K562 (cell line): ENCODE data around the gene MVD. TPM values are rescaled to one million over a fixed set of nuclear protein-coding genes. Genes with fewer than 3 reads are reported as not detected.
A peak's percentile ranks its signal among the peaks of the same experiment; 100 is the strongest.

ENCODE experiments used
- ATAC-seq: fragments of 200-7000 bp; cut with Tn5 transposase; 3 replicates; pipeline ENCODE4 v1.9.1; 2020; ENCODE audit warnings: moderate library complexity
- BruUV-seq: library from RNA; stranded (reverse); fragments of 400-500 nt; replicated peaks from 2 replicates; lab custom pipeline; 2021; lab: Mats Ljungman, UMichigan
- CTCF ChIA-PET: fragments of 300-600 bp; formaldehyde crosslinking; extraction: SDS; loops from one replicate; lab custom pipeline; 2021; ENCODE audit warnings: low intra/inter-chr PET ratio; lab: Yijun Ruan, JAX
- POLR2A ChIA-PET: fragments of 300-600, 350-650 bp; sonication (Branson Sonifier 250); formaldehyde crosslinking; extraction: SDS; loops from one replicate; lab custom pipeline; 2021; ENCODE audit warnings: antibody characterized with exemption, inconsistent platforms; lab: Yijun Ruan, JAX
- DNase-seq, 4 experiments: peaks; one replicate each; pipeline versions ENCODE4 v3.0.0 to v3.0.0-alpha.2; 2011 to 2018; ENCODE audit warnings: low spot score in 3 of 4, mixed read lengths in 3 of 4; ENCODE audit errors: extremely low read depth in 1 of 4
- FAIRE-seq: peaks from 2 replicates; lab custom pipeline; 2011; peaks lifted over from hg19 to GRCh38; lab: Jason Lieb, UNC
- H2AFZ ChIP-seq: 2 replicates; pipeline ENCODE4 v1.6.0; 2011; ENCODE audit warnings: low read depth, low read length, control low read depth, inconsistent platforms
- H3K27ac ChIP-seq: fragments of 200-600 bp; 3 replicates; pipeline ENCODE4 v1.8.0; 2011; ENCODE audit warnings: low read depth, mild to moderate bottlenecking, control low read depth, inconsistent platforms, low read length, moderate library complexity, mixed read lengths; ENCODE audit errors: extremely low read depth
- H3K27me3 ChIP-seq, 2 experiments: fragments of 300-600 bp in 1 of 2; 2 replicates in 1 of 2; 3 replicates in 1 of 2; pipeline versions ENCODE4 v1.6.0 to v1.8.0; 2011; ENCODE audit warnings: inconsistent platforms in 2 of 2, low read length in 2 of 2, mild to moderate bottlenecking in 1 of 2, mixed read lengths in 1 of 2, moderate library complexity in 1 of 2; ENCODE audit not compliant: control insufficient read depth in 2 of 2, insufficient read depth in 2 of 2
- H3K36me3 ChIP-seq: fragments of 300-600 bp; 3 replicates; pipeline ENCODE4 v1.8.0; 2011; ENCODE audit warnings: mild to moderate bottlenecking, low read length, inconsistent platforms; ENCODE audit not compliant: control insufficient read depth, insufficient read depth
- H3K4me1 ChIP-seq, 2 experiments: fragments of 200-600 bp in 1 of 2; replicated peaks in 1 of 2; 2 replicates in 1 of 2; 3 replicates in 1 of 2; pipeline versions ENCODE4 v1.5.1 to v1.8.0; 2011; ENCODE audit warnings: inconsistent platforms in 2 of 2, low read length in 2 of 2, mild to moderate bottlenecking in 1 of 2, mixed read lengths in 1 of 2, moderate library complexity in 1 of 2; ENCODE audit not compliant: control insufficient read depth in 2 of 2, insufficient read depth in 2 of 2
- H3K4me2 ChIP-seq: 2 replicates; pipeline ENCODE4 v1.6.1; 2011; ENCODE audit warnings: low read length, control low read depth, inconsistent platforms, mixed read lengths; ENCODE audit not compliant: insufficient read depth
- H3K4me3 ChIP-seq: fragments of 200-600 bp; sonication (generic), shearing (Covaris generic); 2 replicates; pipeline ENCODE4 v1.5.1; 2016; ENCODE audit warnings: control low read depth, inconsistent platforms
- H3K79me2 ChIP-seq: fragments of 200-600 bp; 3 replicates; pipeline ENCODE4 v1.8.0; 2011; ENCODE audit warnings: low read length, inconsistent platforms; ENCODE audit not compliant: control insufficient read depth, insufficient read depth
- H3K9ac ChIP-seq, 2 experiments: 2 replicates each; pipeline versions ENCODE4 v1.6.0 to v1.6.1; 2011; ENCODE audit warnings: low read depth in 2 of 2, low read length in 2 of 2, control low read depth in 1 of 2, inconsistent platforms in 1 of 2, mild to moderate bottlenecking in 1 of 2, mixed read lengths in 1 of 2; ENCODE audit not compliant: insufficient read depth in 1 of 2
- H3K9me1 ChIP-seq: one replicate; pipeline ENCODE4 v1.6.0; 2011; ENCODE audit warnings: inconsistent platforms, mild to moderate bottlenecking, low read length, moderate library complexity; ENCODE audit not compliant: control insufficient read depth, insufficient read depth
- H3K9me3 ChIP-seq: replicated peaks from 2 replicates; pipeline ENCODE4 v1.5.1; 2011; ENCODE audit warnings: low read depth, low read length, inconsistent platforms; ENCODE audit not compliant: control insufficient read depth, insufficient read depth
- H4K20me1 ChIP-seq: replicated peaks from 2 replicates; pipeline ENCODE4 v1.6.1; 2011; ENCODE audit warnings: low read length, inconsistent platforms, mixed read lengths; ENCODE audit not compliant: control insufficient read depth, insufficient read depth
- CBX8 ChIP-seq: fragments of 200-600 bp; sonication (generic); IDR thresholded peaks from 2 replicates; pipeline ENCODE4 v1.6.1; 2012; ENCODE audit warnings: borderline replicate concordance, mixed run types, low read depth, mild to moderate bottlenecking, moderate library complexity, mixed read lengths, low read length, control low read depth, inconsistent platforms; ENCODE audit not compliant: poor library complexity, severe bottlenecking; ENCODE audit errors: extremely low read depth
- CEBPB ChIP-seq: fragments of 450-650 bp; IDR thresholded peaks from 2 replicates; pipeline ENCODE4 v1.6.1; 2016; ENCODE audit warnings: missing genetic modification characterization, missing compliant biosample characterization
- CEBPG ChIP-seq, 3 experiments: fragments of 200-800 bp in 1 of 3; sonication (Bioruptor generic) in 1 of 3; sonication (generic) in 1 of 3; formaldehyde crosslinking in 1 of 3; IDR thresholded peaks in 2 of 3; conservative IDR thresholded peaks in 1 of 3; 2 replicates each; pipeline versions ENCODE4 v1.6.1 to v1.8.0; 2016 to 2022; ENCODE audit warnings: missing compliant biosample characterization in 2 of 3, missing genetic modification characterization in 2 of 3, mild to moderate bottlenecking in 1 of 3, missing genetic modification reagents in 1 of 3
- FOS ChIP-seq: IDR thresholded peaks from 3 replicates; pipeline ENCODE4 v1.6.1; 2011; ENCODE audit not compliant: insufficient read length; ENCODE audit errors: extremely low read depth
- HDAC8 ChIP-seq: fragments of 450-650 bp; IDR thresholded peaks from 2 replicates; pipeline ENCODE4 v1.6.1; 2016; ENCODE audit warnings: mild to moderate bottlenecking, missing genetic modification characterization, moderate library complexity, missing compliant biosample characterization
- KDM4B ChIP-seq, 2 experiments: fragments of 450-650 bp in 1 of 2; sonication (generic) in 1 of 2; IDR thresholded peaks; 2 replicates each; pipeline ENCODE4 v1.6.1; 2016 to 2017; ENCODE audit warnings: borderline replicate concordance in 2 of 2, antibody characterized with exemption in 1 of 2, low read depth in 1 of 2, mild to moderate bottlenecking in 1 of 2
- KHSRP ChIP-seq: fragments of 450-650 bp; IDR thresholded peaks from 2 replicates; pipeline ENCODE4 v1.6.1; 2017
- KLF1 ChIP-seq: fragments of 450-650 bp; IDR thresholded peaks from 2 replicates; pipeline ENCODE4 v1.6.1; 2016; ENCODE audit warnings: missing genetic modification characterization, missing compliant biosample characterization
- U2AF1 ChIP-seq: fragments of 200-400 bp; formaldehyde crosslinking; optimal IDR thresholded peaks from 2 replicates; pipeline ENCODE3; 2017; ENCODE audit warnings: mild to moderate bottlenecking, low read depth, low read length, moderate library complexity
- ZBTB1 ChIP-seq: sonication (generic); formaldehyde crosslinking; IDR thresholded peaks from 2 replicates; pipeline ENCODE4 v1.8.1; 2023; ENCODE audit warnings: missing genetic modification reagents, low read depth, mild to moderate bottlenecking, borderline replicate concordance
- ZNF695 ChIP-seq: fragments of 450-650 bp; formaldehyde crosslinking; IDR thresholded peaks from 2 replicates; pipeline ENCODE4 v1.4.0; 2020; ENCODE audit warnings: mild to moderate bottlenecking, moderate library complexity
- WGBS: fragments of 100-300 bp; shearing (Covaris generic); methylation state at CpG from one replicate; pipeline ENCODE4 v1.1.6; 2016; ENCODE audit warnings: low coverage, mixed read lengths; ENCODE audit not compliant: insufficient coverage; ENCODE audit errors: missing lambda C conversion rate; 5-methylcytosine and 5-hydroxymethylcytosine counted together
- in situ Hi-C: fragments of 300-500 bp; cut with MboI; formaldehyde crosslinking; loops from 4 replicates; pipeline ENCODE4 v1.15.0; 2018; ENCODE audit warnings: inconsistent platforms, mixed read lengths
- intact Hi-C: fragments of 100-400 bp; cut with micrococcal nuclease; formaldehyde crosslinking; loops from 2 replicates; pipeline ENCODE4 v1.14.2; 2022
- polyA plus RNA-seq, 8 experiments: library from polyadenylated mRNA; depleted of rRNA in 4 of 8; stranded (reverse) in 5 of 8; unstranded in 3 of 8; fragments of >200 nt; fragmentation: Nextera tagmentation in 2 of 8; fragmentation: Illumina TruSeq in 1 of 8; extraction: Ambion mirVana in 2 of 8; extraction: Trizol in 1 of 8; gene quantifications; 2 replicates each; pipeline versions ENCODE4 v1.2.1 to v1.2.3, GENCODE V29; 2011 to 2014; ENCODE audit warnings: inconsistent platforms in 1 of 8, missing spikeins in 1 of 8
- total RNA-seq, 7 experiments: library from RNA; depleted of rRNA in 6 of 7; stranded (reverse); fragments of >200 nt in 6 of 7; fragmentation: Illumina TruSeq in 2 of 7; extraction: Trizol in 2 of 7; gene quantifications; 2 replicates each; pipeline versions ENCODE4 v1.2.1 to v1.2.3, GENCODE V29; 2011 to 2021; ENCODE audit warnings: low replicate concordance in 1 of 7
- TF ChIP-seq, protein P1 (sequence below): fragments of 450-650 bp; IDR thresholded peaks from 2 replicates; pipeline ENCODE4 v1.6.1; 2014; ENCODE audit warnings: low read depth, mild to moderate bottlenecking, moderate library complexity, borderline replicate concordance
- TF ChIP-seq, protein P2 (sequence below): sonication (generic); formaldehyde crosslinking; IDR thresholded peaks from 2 replicates; pipeline ENCODE4 v1.8.1; 2023; ENCODE audit warnings: mild to moderate bottlenecking, missing genetic modification reagents
- TF ChIP-seq, protein P3 (sequence below), 3 experiments: IDR thresholded peaks in 2 of 3; conservative IDR thresholded peaks in 1 of 3; 2 replicates each; pipeline ENCODE4 v1.5.1; 2011 to 2012; ENCODE audit warnings: low read length in 3 of 3, mild to moderate bottlenecking in 3 of 3, control low read depth in 2 of 3, improper control_type of control experiment in 1 of 3, inconsistent platforms in 1 of 3, low read depth in 1 of 3, mixed read lengths in 1 of 3, moderate library complexity in 1 of 3; ENCODE audit not compliant: insufficient read depth in 2 of 3

Gene MVD
- total and polyA plus RNA-seq, 9 of the 15 experiments (the other 6 are each of a cell fraction or from before 2014, with no cell fraction given): 12.2 to 141 (median 45.3) TPM

DNA sequence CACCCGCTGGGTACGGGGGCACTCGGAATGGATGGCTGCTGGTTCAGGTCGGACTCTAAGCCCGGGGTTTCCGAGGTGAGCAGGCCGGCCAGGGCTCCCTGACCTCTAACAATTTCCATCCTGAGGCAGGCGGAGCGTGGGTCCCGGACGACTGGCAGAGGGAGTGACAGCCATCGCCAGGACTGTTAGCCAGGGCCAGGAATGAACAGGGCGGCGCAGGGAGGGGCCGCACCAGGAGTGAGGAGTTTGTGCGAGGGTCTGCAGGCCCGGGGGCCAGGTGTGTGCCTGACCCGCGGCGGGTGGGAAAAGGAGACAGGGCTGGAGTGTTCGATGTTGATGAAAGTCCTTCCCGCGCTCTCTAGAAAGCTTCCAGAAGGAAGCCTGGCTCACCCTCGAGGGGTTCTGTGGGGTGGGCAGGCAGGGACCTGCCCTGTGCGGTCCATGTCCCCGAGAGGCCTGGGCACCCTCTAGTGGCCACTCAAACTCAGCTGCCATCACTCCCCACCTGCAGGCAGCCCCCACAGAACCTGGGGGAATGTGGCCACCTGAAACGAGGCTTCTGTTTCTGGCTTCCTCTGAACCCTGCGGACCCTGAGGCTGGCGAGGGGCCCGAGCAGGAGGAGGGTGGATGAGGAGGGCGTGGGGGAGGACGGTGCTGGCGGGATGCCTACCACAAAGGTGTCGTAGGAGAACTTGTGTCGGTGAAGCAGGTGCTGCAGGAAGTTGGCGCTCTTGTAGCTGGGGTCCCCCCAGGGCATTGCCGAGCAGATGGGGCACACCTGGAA lies 35.1 kb upstream of the MVD start:
- Histone ChIP-seq H3K36me3 (peaks cover 69% of the 10 kb centered on the region; the same call in 1 of the 3 replicates), H3K9me1 (no peaks in the 10 kb centered on the region), H3K27me3 (no peaks in the 10 kb centered on the region), H3K9ac (no peak overlapping the region; a peak in 1 of 4 replicates), H3K4me2 (no peak overlapping the region), H3K79me2 (peaks cover 19% of the 10 kb centered on the region), H3K4me3 (no peak overlapping the region), H3K4me1 (peaks cover 10 to 85% of the 10 kb centered on the region in 2 experiments), H3K9me3 (no peaks in the 10 kb centered on the region), H2AFZ (no peak overlapping the region), H4K20me1 (no peaks in the 10 kb centered on the region; the same call in 1 of the 2 replicates), H3K27ac (no peak overlapping the region)
- intact Hi-C loops (no loop called here), in situ Hi-C loops (no loop called here)
- ChIA-PET POLR2A (interaction anchor here (0.9 kb wide), 1 partner anchor 9 kb away, joined by 3 read pairs; no protein-coding TSS in a partner anchor), CTCF (interaction anchor here (0.8 to 1.3 kb wide), 2 partner anchors 25 to 88 kb away, joined by 3 read pairs; no protein-coding TSS in a partner anchor)
- ATAC-seq (peak; percentile 53), DNase-seq (peak in 1 of 4 experiments; percentile 42), FAIRE-seq (peak; percentile 67)
- BruUV-seq: no TSS peak
- WGBS: 95% methylated on average over 37 of the region's 37 CpGs
- TF ChIP-seq KDM4B (IDR thresholded peaks at IDR 0.05; ENCODE audit: borderline replicate concordance in 2 of 2, low read depth in 1 of 2): no peak
- TF ChIP-seq KHSRP: no peak
- TF ChIP-seq, protein P1, sequence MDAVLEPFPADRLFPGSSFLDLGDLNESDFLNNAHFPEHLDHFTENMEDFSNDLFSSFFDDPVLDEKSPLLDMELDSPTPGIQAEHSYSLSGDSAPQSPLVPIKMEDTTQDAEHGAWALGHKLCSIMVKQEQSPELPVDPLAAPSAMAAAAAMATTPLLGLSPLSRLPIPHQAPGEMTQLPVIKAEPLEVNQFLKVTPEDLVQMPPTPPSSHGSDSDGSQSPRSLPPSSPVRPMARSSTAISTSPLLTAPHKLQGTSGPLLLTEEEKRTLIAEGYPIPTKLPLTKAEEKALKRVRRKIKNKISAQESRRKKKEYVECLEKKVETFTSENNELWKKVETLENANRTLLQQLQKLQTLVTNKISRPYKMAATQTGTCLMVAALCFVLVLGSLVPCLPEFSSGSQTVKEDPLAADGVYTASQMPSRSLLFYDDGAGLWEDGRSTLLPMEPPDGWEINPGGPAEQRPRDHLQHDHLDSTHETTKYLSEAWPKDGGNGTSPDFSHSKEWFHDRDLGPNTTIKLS: no peak
- TF ChIP-seq ZBTB1 (CRISPR knock-in tag): no peak
- TF ChIP-seq KLF1 (tag): no peak
- TF ChIP-seq CBX8: no peak
- no peak for TF ChIP-seq CEBPG (CRISPR knock-in tag; IDR thresholded peaks at IDR 0.05)
- TF ChIP-seq CEBPG (tag; conservative IDR thresholded peaks at IDR 0.05 in 1 of 2, IDR thresholded peaks at IDR 0.05 in 1 of 2): no peak
- TF ChIP-seq ZNF695 (CRISPR knock-in tag): no peak
- TF ChIP-seq U2AF1: no peak
- TF ChIP-seq HDAC8 (tag): no peak
- TF ChIP-seq, protein P2, sequence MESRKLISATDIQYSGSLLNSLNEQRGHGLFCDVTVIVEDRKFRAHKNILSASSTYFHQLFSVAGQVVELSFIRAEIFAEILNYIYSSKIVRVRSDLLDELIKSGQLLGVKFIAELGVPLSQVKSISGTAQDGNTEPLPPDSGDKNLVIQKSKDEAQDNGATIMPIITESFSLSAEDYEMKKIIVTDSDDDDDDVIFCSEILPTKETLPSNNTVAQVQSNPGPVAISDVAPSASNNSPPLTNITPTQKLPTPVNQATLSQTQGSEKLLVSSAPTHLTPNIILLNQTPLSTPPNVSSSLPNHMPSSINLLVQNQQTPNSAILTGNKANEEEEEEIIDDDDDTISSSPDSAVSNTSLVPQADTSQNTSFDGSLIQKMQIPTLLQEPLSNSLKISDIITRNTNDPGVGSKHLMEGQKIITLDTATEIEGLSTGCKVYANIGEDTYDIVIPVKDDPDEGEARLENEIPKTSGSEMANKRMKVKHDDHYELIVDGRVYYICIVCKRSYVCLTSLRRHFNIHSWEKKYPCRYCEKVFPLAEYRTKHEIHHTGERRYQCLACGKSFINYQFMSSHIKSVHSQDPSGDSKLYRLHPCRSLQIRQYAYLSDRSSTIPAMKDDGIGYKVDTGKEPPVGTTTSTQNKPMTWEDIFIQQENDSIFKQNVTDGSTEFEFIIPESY: peak; percentile 85
- TF ChIP-seq, protein P3, sequence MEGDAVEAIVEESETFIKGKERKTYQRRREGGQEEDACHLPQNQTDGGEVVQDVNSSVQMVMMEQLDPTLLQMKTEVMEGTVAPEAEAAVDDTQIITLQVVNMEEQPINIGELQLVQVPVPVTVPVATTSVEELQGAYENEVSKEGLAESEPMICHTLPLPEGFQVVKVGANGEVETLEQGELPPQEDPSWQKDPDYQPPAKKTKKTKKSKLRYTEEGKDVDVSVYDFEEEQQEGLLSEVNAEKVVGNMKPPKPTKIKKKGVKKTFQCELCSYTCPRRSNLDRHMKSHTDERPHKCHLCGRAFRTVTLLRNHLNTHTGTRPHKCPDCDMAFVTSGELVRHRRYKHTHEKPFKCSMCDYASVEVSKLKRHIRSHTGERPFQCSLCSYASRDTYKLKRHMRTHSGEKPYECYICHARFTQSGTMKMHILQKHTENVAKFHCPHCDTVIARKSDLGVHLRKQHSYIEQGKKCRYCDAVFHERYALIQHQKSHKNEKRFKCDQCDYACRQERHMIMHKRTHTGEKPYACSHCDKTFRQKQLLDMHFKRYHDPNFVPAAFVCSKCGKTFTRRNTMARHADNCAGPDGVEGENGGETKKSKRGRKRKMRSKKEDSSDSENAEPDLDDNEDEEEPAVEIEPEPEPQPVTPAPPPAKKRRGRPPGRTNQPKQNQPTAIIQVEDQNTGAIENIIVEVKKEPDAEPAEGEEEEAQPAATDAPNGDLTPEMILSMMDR (IDR thresholded peaks at IDR 0.05 in 2 of 3, conservative IDR thresholded peaks at IDR 0.05 in 1 of 3; ENCODE audit: insufficient read depth in 2 of 3, low read depth in 1 of 3, low read length in 3 of 3): peak; percentile 64 to 65 (median 64); a peak in 5 of 6 replicates
- no peak for TF ChIP-seq CEBPB
- no peak for TF ChIP-seq FOS
